ENCODE measurements around the gene DOK7. TPM values are rescaled to one million over a fixed set of nuclear protein-coding genes. Genes with fewer than 3 reads are reported as not detected.

Gene DOK7
- total RNA-seq, 1 donor from 2014 or later: 33.5 TPM

GRCh38 chr4:3473181-3473950 lies 10.3 kb downstream of the DOK7 start:
- Histone ChIP-seq H3K27ac (no peak overlapping the region), H3K27me3 (no peaks in the 10 kb centered on the region), H3K9me3 (no peaks in the 10 kb centered on the region), H3K4me1 (no peaks in the 10 kb centered on the region), H3K36me3 (no peaks in the 10 kb centered on the region), H3K4me3 (no peak overlapping the region)
- TF ChIP-seq CTCF (IDR thresholded peaks at IDR 0.05): no peak
- intact Hi-C loops (cut with DNase I): no loop called here
- no peak for DNase-seq (ENCODE audit: low spot score in 2 of 2)

GRCh38 chr4:3473996-3474765 lies 11.1 kb downstream of the DOK7 start:
- H3K4me3 ChIP-seq: no peak overlapping the region
- no peaks in the 10 kb centered on the region for H3K4me1 ChIP-seq
- no peaks in the 10 kb centered on the region for H3K27me3 ChIP-seq
- no peaks in the 10 kb centered on the region for H3K9me3 ChIP-seq
- DNase-seq (ENCODE audit: low spot score in 2 of 2): no peak
- H3K36me3 ChIP-seq: no peaks in the 10 kb centered on the region
- no peak overlapping the region for H3K27ac ChIP-seq
- intact Hi-C loops (cut with DNase I): no loop called here
- no peak for TF ChIP-seq CTCF (IDR thresholded peaks at IDR 0.05)

- no peak for TF ChIP-seq CTCF (IDR thresholded peaks at IDR 0.05)
- no peaks in the 10 kb centered on the region for H3K4me1 ChIP-seq
- no peaks in the 10 kb centered on the region for H3K9me3 ChIP-seq
- H3K4me3 ChIP-seq: no peak overlapping the region
- H3K36me3 ChIP-seq: no peaks in the 10 kb centered on the region
- no peaks in the 10 kb centered on the region for H3K27me3 ChIP-seq
- intact Hi-C loops (cut with DNase I): no loop called here
- DNase-seq (ENCODE audit: low spot score in 2 of 2): no peak
- H3K27ac ChIP-seq: no peak overlapping the region
Measured at GRCh38 chr4:3475041-3475712, 12.1 kb downstream of the DOK7 start.

GRCh38 chr4:3475713-3476260 lies 12.7 kb downstream of the DOK7 start:
- no peaks in the 10 kb centered on the region for H3K9me3 ChIP-seq
- H3K4me1 ChIP-seq: peaks cover 0 to 5% of the 10 kb centered on the region in 2 donors
- DNase-seq (ENCODE audit: low spot score in 2 of 2): no peak
- H3K27ac ChIP-seq: no peak overlapping the region
- intact Hi-C loops (cut with DNase I): no loop called here
- TF ChIP-seq CTCF (IDR thresholded peaks at IDR 0.05): no peak
- no peak overlapping the region for H3K4me3 ChIP-seq
- no peaks in the 10 kb centered on the region for H3K36me3 ChIP-seq
- H3K27me3 ChIP-seq: no peaks in the 10 kb centered on the region

- no peaks in the 10 kb centered on the region for H3K27me3 ChIP-seq
- no peak for TF ChIP-seq CTCF (IDR thresholded peaks at IDR 0.05)
Measured at GRCh38 chr4:3476341-3476747, 13.2 kb downstream of the DOK7 start.

More at GRCh38 chr4:3476341-3476747, 13.2 kb downstream of the DOK7 start:
- Histone ChIP-seq H3K4me1 (peaks cover 0 to 5% of the 10 kb centered on the region in 2 donors), H3K36me3 (no peaks in the 10 kb centered on the region), H3K27ac (no peak overlapping the region), H3K9me3 (no peaks in the 10 kb centered on the region), H3K4me3 (no peak overlapping the region)
- intact Hi-C loops (cut with DNase I): no loop called here
- no peak for DNase-seq (ENCODE audit: low spot score in 2 of 2)

Data from ascending aorta (tissue), 2 donors.